H1 (cell line): ENCODE results near the gene TRIOBP. TPM values are rescaled to one million over a fixed set of nuclear protein-coding genes. Genes with fewer than 3 reads are reported as not detected.

Experiments
- CTCF ChIA-PET: fragments of 300-600 bp; sonication (Branson Sonifier 250); formaldehyde crosslinking; loops from one replicate; lab custom pipeline; 2021; ENCODE audit not compliant: partially characterized antibody; lab: Charles Lee
- POLR2A ChIA-PET: fragments of 300-600 bp; sonication (Branson Sonifier 250); formaldehyde crosslinking; loops from one replicate; lab custom pipeline; 2021; ENCODE audit warnings: inconsistent platforms; ENCODE audit not compliant: partially characterized antibody; lab: Charles Lee
- DNase-seq, 2 experiments: peaks; one replicate each; pipeline versions ENCODE4 v3.0.0 to v3.0.0-alpha.2; 2010 to 2022; ENCODE audit warnings: low spot score in 2 of 2, low read depth in 1 of 2, mixed read lengths in 1 of 2
- FAIRE-seq: peaks from 2 replicates; lab custom pipeline; 2011; peaks lifted over from hg19 to GRCh38; lab: Jason Lieb, UNC
- H2AFZ ChIP-seq: 2 replicates; pipeline ENCODE4 v1.8.1; 2012; ENCODE audit warnings: low read length, inconsistent platforms
- H2AK5ac ChIP-seq: 2 replicates; pipeline ENCODE4 v1.6.1; 2013; ENCODE audit warnings: low read depth, low read length
- H2BK120ac ChIP-seq: replicated peaks from 2 replicates; pipeline ENCODE3; 2013; ENCODE audit warnings: low read depth, low read length, inconsistent platforms
- H2BK12ac ChIP-seq: 2 replicates; pipeline ENCODE4 v1.6.1; 2013; ENCODE audit warnings: low read depth, low read length
- H2BK15ac ChIP-seq: 2 replicates; pipeline ENCODE4 v1.6.1; 2013; ENCODE audit warnings: low read length
- H2BK20ac ChIP-seq: 2 replicates; pipeline ENCODE4 v1.6.1; 2013; ENCODE audit warnings: low read length
- H2BK5ac ChIP-seq: 2 replicates; pipeline ENCODE4 v1.6.1; 2013; ENCODE audit warnings: low read depth, low read length
- H3K14ac ChIP-seq: 2 replicates; pipeline ENCODE4 v1.6.1; 2013; ENCODE audit warnings: inconsistent platforms; ENCODE audit not compliant: insufficient read length
- H3K18ac ChIP-seq: 2 replicates; pipeline ENCODE4 v1.6.1; 2013; ENCODE audit warnings: low read length; ENCODE audit errors: extremely low read depth
- H3K23ac ChIP-seq: 2 replicates; pipeline ENCODE4 v1.6.1; 2013; ENCODE audit warnings: inconsistent platforms; ENCODE audit not compliant: insufficient read length
- H3K23me2 ChIP-seq: 2 replicates; pipeline ENCODE4 v1.6.1; 2013; ENCODE audit warnings: low read depth, low read length
- H3K27ac ChIP-seq: 2 replicates; pipeline ENCODE4 v1.6.1; 2011; ENCODE audit warnings: low read depth, low read length, inconsistent platforms
- H3K27me3 ChIP-seq, 4 experiments: replicated peaks in 1 of 4; 1 replicate in 1 of 4; 2 replicates in 3 of 4; pipeline versions ENCODE4 v1.6.1 to v1.8.1; 2011 to 2013; ENCODE audit warnings: low read length in 3 of 4, mild to moderate bottlenecking in 3 of 4, inconsistent platforms in 2 of 4, mixed read lengths in 2 of 4, moderate library complexity in 1 of 4; ENCODE audit not compliant: control insufficient read depth in 3 of 4, insufficient read depth in 3 of 4; ENCODE audit errors: extremely low read depth in 1 of 4
- H3K36me3 ChIP-seq, 4 experiments: 2 replicates each; pipeline versions ENCODE4 v1.6.1 to v1.8.1; 2011 to 2013; ENCODE audit warnings: mild to moderate bottlenecking in 4 of 4, low read length in 3 of 4, moderate library complexity in 2 of 4, control low read depth in 1 of 4, inconsistent platforms in 1 of 4; ENCODE audit not compliant: insufficient read depth in 4 of 4, control insufficient read depth in 2 of 4
- H3K4ac ChIP-seq: replicated peaks from 2 replicates; pipeline ENCODE3; 2013; ENCODE audit warnings: low read length, low read depth, mixed read lengths, inconsistent platforms; ENCODE audit not compliant: insufficient read length
- H3K4me1 ChIP-seq, 4 experiments: replicated peaks in 1 of 4; 1 replicate in 1 of 4; 2 replicates in 3 of 4; pipeline versions ENCODE4 v1.6.1 to v1.8.1; 2011 to 2013; ENCODE audit warnings: low read length in 3 of 4, inconsistent platforms in 2 of 4, mixed read lengths in 1 of 4; ENCODE audit not compliant: insufficient read depth in 4 of 4, control insufficient read depth in 3 of 4
- H3K4me2 ChIP-seq, 2 experiments: 2 replicates each; pipeline versions ENCODE4 v1.6.1 to v1.8.1; 2011 to 2013; ENCODE audit warnings: low read depth in 2 of 2, low read length in 2 of 2, control low read depth in 1 of 2, inconsistent platforms in 1 of 2, mild to moderate bottlenecking in 1 of 2; ENCODE audit not compliant: insufficient read depth in 1 of 2
- H3K4me3 ChIP-seq, 4 experiments: fragments of 200-600, 300-600 bp in 1 of 4; sonication (generic), shearing (Covaris generic), sonication (Bioruptor Twin) in 1 of 4; 2 replicates each; pipeline versions ENCODE4 v1.5.1 to v1.8.1; 2011 to 2016; ENCODE audit warnings: low read length in 4 of 4, low read depth in 3 of 4, control low read depth in 2 of 4, inconsistent platforms in 2 of 4, mild to moderate bottlenecking in 2 of 4, mixed read lengths in 1 of 4, moderate library complexity in 1 of 4; ENCODE audit not compliant: insufficient read depth in 2 of 4; ENCODE audit errors: extremely low read depth in 1 of 4
- H3K56ac ChIP-seq: replicated peaks from 2 replicates; pipeline ENCODE3; 2013; ENCODE audit warnings: low read depth, mild to moderate bottlenecking, mixed read lengths, low read length, inconsistent platforms; ENCODE audit not compliant: insufficient read length
- H3K79me1 ChIP-seq: 2 replicates; pipeline ENCODE4 v1.6.1; 2013; ENCODE audit warnings: low read depth, low read length, control low read depth
- H3K79me2 ChIP-seq, 2 experiments: 2 replicates each; pipeline versions ENCODE4 v1.6.1 to v1.8.1; 2012 to 2013; ENCODE audit warnings: low read length in 2 of 2, mild to moderate bottlenecking in 2 of 2, inconsistent platforms in 1 of 2; ENCODE audit not compliant: insufficient read depth in 2 of 2, control insufficient read depth in 1 of 2
- H3K9ac ChIP-seq, 4 experiments: replicated peaks in 1 of 4; 1 replicate in 1 of 4; 2 replicates in 3 of 4; pipeline versions ENCODE4 v1.6.1 to v1.8.1; 2011 to 2013; ENCODE audit warnings: low read depth in 3 of 4, low read length in 3 of 4, control low read depth in 2 of 4, mild to moderate bottlenecking in 2 of 4, moderate library complexity in 2 of 4, inconsistent platforms in 1 of 4; ENCODE audit errors: extremely low read depth in 1 of 4
- H3K9me3 ChIP-seq, 2 experiments: 2 replicates each; pipeline versions ENCODE4 v1.6.1 to v1.8.1; 2012 to 2013; ENCODE audit warnings: mild to moderate bottlenecking in 2 of 2, moderate library complexity in 2 of 2, control low read depth in 1 of 2, inconsistent platforms in 1 of 2, low read depth in 1 of 2, low read length in 1 of 2, mixed read lengths in 1 of 2; ENCODE audit not compliant: insufficient read depth in 2 of 2
- H4K20me1 ChIP-seq, 2 experiments: replicated peaks in 1 of 2; 2 replicates each; pipeline versions ENCODE3 to v1.8.1; 2011 to 2013; ENCODE audit warnings: inconsistent platforms in 2 of 2, low read length in 2 of 2, mild to moderate bottlenecking in 1 of 2; ENCODE audit not compliant: insufficient read depth in 2 of 2, control insufficient read depth in 1 of 2
- H4K5ac ChIP-seq: 2 replicates; pipeline ENCODE4 v1.6.1; 2013; ENCODE audit warnings: low read length, low read depth, mixed read lengths, inconsistent platforms; ENCODE audit not compliant: insufficient read length
- H4K8ac ChIP-seq: 2 replicates; pipeline ENCODE4 v1.8.0; 2013; ENCODE audit warnings: mild to moderate bottlenecking, moderate library complexity, low read length, inconsistent platforms; ENCODE audit not compliant: insufficient read depth; ENCODE audit errors: extremely low read depth
- H4K91ac ChIP-seq: replicated peaks from 2 replicates; pipeline ENCODE3; 2013; ENCODE audit warnings: low read length, mixed read lengths, inconsistent platforms; ENCODE audit not compliant: insufficient read length
- JUN ChIP-seq: IDR thresholded peaks from 2 replicates; pipeline ENCODE4 v1.6.1; 2011; ENCODE audit warnings: low read depth, mild to moderate bottlenecking, improper control_type of control experiment, low read length
- NRF1 ChIP-seq: IDR thresholded peaks from 2 replicates; pipeline ENCODE4 v1.6.1; 2011; ENCODE audit warnings: mild to moderate bottlenecking, low read depth, low read length, improper control_type of control experiment
- whole genome bisulfite sequencing, 2 experiments: shearing (Covaris generic) in 1 of 2; methylation state at CpG; one replicate each; pipeline versions ENCODE4 v1.1.6 to v1.1.7; 2013 to 2015; ENCODE audit warnings: low lambda C conversion rate in 2 of 2, mixed read lengths in 2 of 2, inconsistent platforms in 1 of 2, low coverage in 1 of 2, missing lambda C conversion rate in 1 of 2; ENCODE audit not compliant: insufficient replicate concordance in 2 of 2, insufficient coverage in 1 of 2, insufficient read length in 1 of 2; ENCODE audit errors: extremely low coverage in 1 of 2, missing lambda C conversion rate in 1 of 2; 5-methylcytosine and 5-hydroxymethylcytosine counted together
- polyA plus RNA-seq, 7 experiments: library from polyadenylated mRNA; depleted of rRNA in 3 of 7; stranded (reverse) in 5 of 7; unstranded in 2 of 7; fragments of >200 nt in 5 of 7; fragments of 200-250 nt in 2 of 7; gene quantifications; 1 replicate in 5 of 7; 2 replicates in 1 of 7; 4 replicates in 1 of 7; pipeline versions ENCODE4 v1.2.1 to v1.2.3, GENCODE V29; 2011 to 2013; ENCODE audit warnings: missing spikeins in 2 of 7, mixed read lengths in 2 of 7
- total RNA-seq: library from RNA; stranded (reverse); fragmentation: NEBNext Ultra II Directional; extraction: Animal tissue kit (Norgen Biotek cat#: 25700); gene quantifications from 2 replicates; pipeline ENCODE4 v1.2.1, GENCODE V29; 2021
- TF ChIP-seq, protein P1 (sequence below), 3 experiments: IDR thresholded peaks; 1 replicate in 2 of 3; 2 replicates in 1 of 3; pipeline versions ENCODE4 v1.5.1 to v1.6.1; 2011; ENCODE audit warnings: low read length in 3 of 3, mild to moderate bottlenecking in 3 of 3, inconsistent platforms in 2 of 3, low read depth in 1 of 3, moderate library complexity in 1 of 3; ENCODE audit not compliant: insufficient read depth in 1 of 3; ENCODE audit errors: control extremely low read depth in 1 of 3

Gene TRIOBP
- total and polyA plus RNA-seq, 2 of the 8 experiments (the other 6 are each of a cell fraction or from before 2014, with no cell fraction given) = 18.2 to 27.3 TPM

DNA sequence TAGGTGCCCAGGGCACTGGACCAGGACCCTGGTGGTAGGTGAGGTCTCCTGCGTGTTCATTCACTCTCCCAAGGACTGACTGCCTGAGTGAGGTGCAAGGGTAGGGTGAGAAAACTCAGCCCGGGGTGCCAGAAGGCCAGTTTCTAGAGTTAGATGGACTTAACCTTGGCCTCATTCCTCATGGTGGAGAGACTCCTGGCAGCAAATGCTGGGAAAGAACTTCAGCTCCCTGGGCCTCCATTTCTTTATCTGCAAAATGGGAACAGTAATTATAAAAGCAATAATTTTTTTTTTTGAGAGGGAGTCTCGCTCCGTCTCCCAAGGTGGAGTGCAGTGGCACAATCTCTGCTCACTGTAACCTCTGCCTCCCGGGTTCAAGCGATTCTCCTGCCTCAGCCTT, 47.7 kb downstream of the TRIOBP start:
- Histone ChIP-seq H3K27ac (no peak overlapping the region), H3K79me1 (no peaks in the 10 kb centered on the region; the same call in 1 of the 2 replicates), H2BK120ac (no peak overlapping the region), H4K91ac (no peak overlapping the region), H3K36me3 (0 out of 8 replicates have a peak, but pooled peaks cover 0 to 2% (median 0%) of the 10 kb centered on the region in 4 experiments), H2AFZ (no peak overlapping the region), H3K56ac (no peak overlapping the region), H4K5ac (no peak overlapping the region), H2BK5ac (no peak overlapping the region), H3K27me3 (peaks cover 0 to 30% (median 22%) of the 10 kb centered on the region in 4 experiments; a peak in 6 of 7 replicates), H3K9me3 (no peaks in the 10 kb centered on the region), H3K14ac (no peak overlapping the region), H3K4me3 (no peak overlapping the region), H3K9ac (no peak overlapping the region), H3K18ac (no peak overlapping the region), H4K20me1 (peaks cover 10 to 18% of the 10 kb centered on the region in 2 experiments), H2BK15ac (no peak overlapping the region), H3K23ac (no peak overlapping the region), H2BK20ac (no peak overlapping the region), H2BK12ac (no peak overlapping the region), H4K8ac (no peak overlapping the region), H3K23me2 (peaks cover 15% of the 10 kb centered on the region), H2AK5ac (0 out of 2 replicates have a peak overlapping the region, but pooled peaks have one; percentile 8), H3K79me2 (peaks cover 0 to 3% of the 10 kb centered on the region in 2 experiments; a peak in 1 of 4 replicates), H3K4me2 (peak overlapping the region in 1 of 2 experiments; percentile 93; a peak in 1 of 4 replicates), H3K4ac (no peak overlapping the region), H3K4me1 (peaks cover 0 to 19% (median 7%) of the 10 kb centered on the region in 4 experiments; a peak in 6 of 7 replicates)
- TF ChIP-seq, protein P1, sequence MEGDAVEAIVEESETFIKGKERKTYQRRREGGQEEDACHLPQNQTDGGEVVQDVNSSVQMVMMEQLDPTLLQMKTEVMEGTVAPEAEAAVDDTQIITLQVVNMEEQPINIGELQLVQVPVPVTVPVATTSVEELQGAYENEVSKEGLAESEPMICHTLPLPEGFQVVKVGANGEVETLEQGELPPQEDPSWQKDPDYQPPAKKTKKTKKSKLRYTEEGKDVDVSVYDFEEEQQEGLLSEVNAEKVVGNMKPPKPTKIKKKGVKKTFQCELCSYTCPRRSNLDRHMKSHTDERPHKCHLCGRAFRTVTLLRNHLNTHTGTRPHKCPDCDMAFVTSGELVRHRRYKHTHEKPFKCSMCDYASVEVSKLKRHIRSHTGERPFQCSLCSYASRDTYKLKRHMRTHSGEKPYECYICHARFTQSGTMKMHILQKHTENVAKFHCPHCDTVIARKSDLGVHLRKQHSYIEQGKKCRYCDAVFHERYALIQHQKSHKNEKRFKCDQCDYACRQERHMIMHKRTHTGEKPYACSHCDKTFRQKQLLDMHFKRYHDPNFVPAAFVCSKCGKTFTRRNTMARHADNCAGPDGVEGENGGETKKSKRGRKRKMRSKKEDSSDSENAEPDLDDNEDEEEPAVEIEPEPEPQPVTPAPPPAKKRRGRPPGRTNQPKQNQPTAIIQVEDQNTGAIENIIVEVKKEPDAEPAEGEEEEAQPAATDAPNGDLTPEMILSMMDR (IDR thresholded peaks at IDR 0.05; ENCODE audit: control extremely low read depth in 1 of 3, insufficient read depth in 1 of 3, low read depth in 1 of 3, low read length in 3 of 3) = peak in 1 of 3 experiments; percentile 20; a peak in 1 of 4 replicates
- no peak for TF ChIP-seq NRF1
- TF ChIP-seq JUN = no peak
- no peak for DNase-seq
- WGBS, 2 experiments = 94% methylated on average over 6 of the region's 6 CpGs; no CpG with 5 or more reads in 1 of the 2 experiments
- CTCF ChIA-PET = interaction anchor here (0.9 to 1.9 kb wide), 4 partner anchors 10 to 101 kb away, joined by 3 to 5 read pairs (median 4); no protein-coding TSS in a partner anchor
- POLR2A ChIA-PET = interaction anchor here (0.6 to 2.1 kb wide), 4 partner anchors 11 to 93 kb away, joined by 3 to 7 read pairs (median 4); a partner anchor contains a TSS
- no peak for FAIRE-seq
